GM23338 (cell line): ENCODE measurements around the gene PARVG. TPM values are rescaled to one million over a fixed set of nuclear protein-coding genes. Genes with fewer than 3 reads are reported as not detected.

Experiments used
- ATAC-seq: fragments of 200-7000 bp; cut with Tn5 transposase; 3 replicates; pipeline ENCODE4 v1.9.1; 2020
- DNase-seq: peaks from one replicate; pipeline ENCODE4 v3.0.0-alpha.2; 2015; ENCODE audit warnings: low spot score
- H2AFZ ChIP-seq: fragments of 200-600 bp; sonication (generic); 2 replicates; pipeline ENCODE4 v1.8.0; 2016; ENCODE audit warnings: antibody characterized with exemption, mild to moderate bottlenecking, moderate library complexity
- H3F3A ChIP-seq: fragments of 200-600 bp; sonication (generic); replicated peaks from 2 replicates; pipeline ENCODE4 v1.8.0; 2017; ENCODE audit warnings: antibody characterized with exemption, mixed run types, low read depth
- H3K27ac ChIP-seq: fragments of 200-600 bp; sonication (generic); 2 replicates; pipeline ENCODE4 v1.6.1; 2016; ENCODE audit warnings: low read depth
- H3K27me3 ChIP-seq: fragments of 200-600 bp; sonication (generic); 2 replicates; pipeline ENCODE4 v1.8.0; 2016; ENCODE audit warnings: mild to moderate bottlenecking, mixed run types, moderate library complexity; ENCODE audit not compliant: insufficient read depth
- H3K36me3 ChIP-seq: fragments of 200-600 bp; sonication (generic); 2 replicates; pipeline ENCODE4 v1.8.0; 2016; ENCODE audit warnings: mild to moderate bottlenecking; ENCODE audit not compliant: insufficient read depth
- H3K4me1 ChIP-seq: fragments of 200-600 bp; sonication (generic); 2 replicates; pipeline ENCODE4 v1.8.0; 2016; ENCODE audit warnings: mild to moderate bottlenecking, moderate library complexity; ENCODE audit not compliant: insufficient read depth
- H3K4me2 ChIP-seq: fragments of 200-600 bp; sonication (generic); 2 replicates; pipeline ENCODE4 v1.7.1; 2017; ENCODE audit warnings: mixed run types
- H3K4me3 ChIP-seq: fragments of 200-600 bp; sonication (generic); 2 replicates; pipeline ENCODE4 v1.6.1; 2016; ENCODE audit warnings: mixed run types
- H3K79me2 ChIP-seq: fragments of 200-600 bp; sonication (generic); replicated peaks from 2 replicates; pipeline ENCODE4 v1.8.0; 2017; ENCODE audit warnings: mild to moderate bottlenecking; ENCODE audit not compliant: insufficient read depth
- H3K9me2 ChIP-seq: fragments of 200-600 bp; sonication (generic); 2 replicates; pipeline ENCODE4 v1.8.0; 2017; ENCODE audit not compliant: insufficient read depth
- H4K20me1 ChIP-seq: fragments of 200-600 bp; sonication (generic); replicated peaks from 2 replicates; pipeline ENCODE4 v1.8.0; 2017; ENCODE audit warnings: mild to moderate bottlenecking; ENCODE audit not compliant: insufficient read depth
- H3K27ac Mint-ChIP-seq: 2 replicates; pipeline ENCODE4 v1.8.0; 2020; ENCODE audit warnings: inconsistent platforms, mild to moderate bottlenecking, moderate library complexity, mixed read lengths
- H3K27me3 Mint-ChIP-seq: 3 replicates; pipeline ENCODE4 v1.8.0; 2022; ENCODE audit warnings: low read depth, mild to moderate bottlenecking, moderate library complexity, mixed read lengths, inconsistent platforms; ENCODE audit not compliant: insufficient read depth, poor library complexity
- H3K36me3 Mint-ChIP-seq: 3 replicates; pipeline ENCODE4 v1.8.0; 2021; ENCODE audit warnings: low read depth, mild to moderate bottlenecking, inconsistent platforms, moderate library complexity, mixed read lengths
- H3K4me1 Mint-ChIP-seq: 3 replicates; pipeline ENCODE4 v1.8.0; 2020; ENCODE audit warnings: mild to moderate bottlenecking, inconsistent platforms, mixed read lengths
- H3K4me3 Mint-ChIP-seq: 3 replicates; pipeline ENCODE4 v1.8.0; 2021; ENCODE audit warnings: moderate library complexity, mild to moderate bottlenecking, inconsistent platforms, mixed read lengths
- H3K9me3 Mint-ChIP-seq: 3 replicates; pipeline ENCODE4 v1.8.0; 2020; ENCODE audit warnings: moderate library complexity, mild to moderate bottlenecking, inconsistent platforms, mixed read lengths
- CREB1 ChIP-seq: fragments of 250-450 bp; sonication (Bioruptor Pico); IDR thresholded peaks from 2 replicates; pipeline ENCODE4 v1.5.0; 2020; ENCODE audit warnings: low read depth, mild to moderate bottlenecking, moderate library complexity
- EZH2 ChIP-seq: fragments of 200-600 bp; sonication (generic); IDR thresholded peaks from one replicate; pipeline ENCODE4 v1.8.0; 2017; ENCODE audit warnings: antibody characterized with exemption, mild to moderate bottlenecking, low read depth; ENCODE audit not compliant: unreplicated experiment
- EZH2phosphoT487 ChIP-seq: fragments of 200-600 bp; sonication (generic); IDR thresholded peaks from one replicate; pipeline ENCODE4 v1.8.1; 2018; ENCODE audit warnings: antibody characterized with exemption; ENCODE audit not compliant: unreplicated experiment
- POLR2AphosphoS5 ChIP-seq: IDR thresholded peaks from 2 replicates; pipeline ENCODE4 v1.6.1; 2016; ENCODE audit warnings: antibody characterized with exemption, low read depth
- STAT1 ChIP-seq: IDR thresholded peaks from one replicate; pipeline ENCODE4 v1.6.1; 2016; ENCODE audit warnings: antibody characterized with exemption; ENCODE audit not compliant: unreplicated experiment
- ZNF114 ChIP-seq: fragments of 250-450 bp; sonication (Bioruptor Pico); IDR thresholded peaks from 2 replicates; pipeline ENCODE4 v1.5.0; 2020; ENCODE audit warnings: mild to moderate bottlenecking, moderate library complexity
- ZNF331 ChIP-seq: fragments of 250-450 bp; sonication (Bioruptor Pico); IDR thresholded peaks from 2 replicates; pipeline ENCODE4 v1.5.0; 2020; ENCODE audit warnings: low read depth, mild to moderate bottlenecking, moderate library complexity
- polyA plus RNA-seq: library from polyadenylated mRNA; unstranded; fragments of >200 nt; fragmentation: Nextera tagmentation; extraction: Ambion mirVana; gene quantifications from 2 replicates; pipeline ENCODE4 v1.2.1, GENCODE V29; 2016
- total RNA-seq: library from RNA; depleted of rRNA; stranded (reverse); fragments of >200 nt; shearing (Covaris generic); gene quantifications from 2 replicates; pipeline ENCODE4 v1.2.3, GENCODE V29; 2014
- TF ChIP-seq, protein P1 (sequence below): IDR thresholded peaks from one replicate; pipeline ENCODE4 v1.6.1; 2018; ENCODE audit warnings: antibody characterized with exemption; ENCODE audit not compliant: unreplicated experiment
- TF ChIP-seq, protein P2 (sequence below): fragments of 250-450 bp; sonication (Bioruptor Pico); IDR thresholded peaks from 2 replicates; pipeline ENCODE4 v1.5.0; 2020; ENCODE audit warnings: mild to moderate bottlenecking, moderate library complexity

The PARVG gene
- total and polyA plus RNA-seq, 2 experiments from 2014 or later = 0.14 to 0.31 TPM

DNA sequence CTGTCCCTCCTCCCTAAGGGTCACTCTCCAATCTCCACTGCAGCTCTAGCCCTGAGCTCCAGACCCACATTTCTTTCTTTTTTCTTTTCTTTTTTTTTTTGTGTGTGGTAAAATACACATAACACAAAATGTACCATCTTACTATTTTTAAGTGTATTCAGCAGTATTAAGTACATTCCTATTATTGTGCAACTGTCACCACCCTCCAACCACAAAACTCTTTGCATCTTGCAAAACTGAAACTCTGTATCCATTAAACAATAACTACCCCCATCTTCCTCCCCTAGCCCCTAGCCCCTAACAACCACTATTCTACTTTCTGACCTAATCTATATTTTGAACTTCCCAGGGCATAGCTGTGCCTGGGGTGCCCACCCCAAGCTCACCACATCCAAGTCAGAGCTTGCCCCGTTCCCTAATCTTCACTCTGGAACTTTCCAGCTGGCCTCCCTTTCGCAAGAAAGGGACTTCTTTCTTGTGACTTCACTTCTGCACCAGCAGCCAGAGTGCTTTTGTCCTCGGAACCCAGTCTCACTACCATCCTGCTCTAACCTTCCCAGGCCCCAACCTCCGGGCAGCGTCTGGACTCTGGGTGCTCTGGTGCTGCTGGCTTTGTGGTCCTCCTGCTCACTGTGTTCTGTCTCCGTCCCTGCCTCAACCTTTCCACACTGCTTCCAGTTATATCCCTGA is 30.7 kb downstream of the PARVG start:
- Mint-ChIP-seq H3K27ac (no peak overlapping the region), H3K27me3 (peaks cover 5% of the 10 kb centered on the region), H3K4me3 (no peak overlapping the region), H3K9me3 (peaks cover 5% of the 10 kb centered on the region; the same call in 2 of the 3 replicates), H3K4me1 (no peaks in the 10 kb centered on the region; the same call in 2 of the 3 replicates), H3K36me3 (no peaks in the 10 kb centered on the region)
- Histone ChIP-seq H3K4me3 (no peak overlapping the region), H4K20me1 (no peaks in the 10 kb centered on the region), H2AFZ (no peak overlapping the region), H3K9me2 (no peaks in the 10 kb centered on the region; the same call in 1 of the 2 replicates), H3K4me2 (no peak overlapping the region), H3F3A (no peaks in the 10 kb centered on the region), H3K79me2 (no peaks in the 10 kb centered on the region), H3K4me1 (no peaks in the 10 kb centered on the region), H3K27ac (no peak overlapping the region), H3K36me3 (no peaks in the 10 kb centered on the region), H3K27me3 (no peaks in the 10 kb centered on the region)
- TF ChIP-seq EZH2 (no peak), ZNF331 (CRISPR knock-in tag) (no peak), ZNF114 (CRISPR knock-in tag) (no peak)
- ATAC-seq (no peak), DNase-seq (no peak)

DNA sequence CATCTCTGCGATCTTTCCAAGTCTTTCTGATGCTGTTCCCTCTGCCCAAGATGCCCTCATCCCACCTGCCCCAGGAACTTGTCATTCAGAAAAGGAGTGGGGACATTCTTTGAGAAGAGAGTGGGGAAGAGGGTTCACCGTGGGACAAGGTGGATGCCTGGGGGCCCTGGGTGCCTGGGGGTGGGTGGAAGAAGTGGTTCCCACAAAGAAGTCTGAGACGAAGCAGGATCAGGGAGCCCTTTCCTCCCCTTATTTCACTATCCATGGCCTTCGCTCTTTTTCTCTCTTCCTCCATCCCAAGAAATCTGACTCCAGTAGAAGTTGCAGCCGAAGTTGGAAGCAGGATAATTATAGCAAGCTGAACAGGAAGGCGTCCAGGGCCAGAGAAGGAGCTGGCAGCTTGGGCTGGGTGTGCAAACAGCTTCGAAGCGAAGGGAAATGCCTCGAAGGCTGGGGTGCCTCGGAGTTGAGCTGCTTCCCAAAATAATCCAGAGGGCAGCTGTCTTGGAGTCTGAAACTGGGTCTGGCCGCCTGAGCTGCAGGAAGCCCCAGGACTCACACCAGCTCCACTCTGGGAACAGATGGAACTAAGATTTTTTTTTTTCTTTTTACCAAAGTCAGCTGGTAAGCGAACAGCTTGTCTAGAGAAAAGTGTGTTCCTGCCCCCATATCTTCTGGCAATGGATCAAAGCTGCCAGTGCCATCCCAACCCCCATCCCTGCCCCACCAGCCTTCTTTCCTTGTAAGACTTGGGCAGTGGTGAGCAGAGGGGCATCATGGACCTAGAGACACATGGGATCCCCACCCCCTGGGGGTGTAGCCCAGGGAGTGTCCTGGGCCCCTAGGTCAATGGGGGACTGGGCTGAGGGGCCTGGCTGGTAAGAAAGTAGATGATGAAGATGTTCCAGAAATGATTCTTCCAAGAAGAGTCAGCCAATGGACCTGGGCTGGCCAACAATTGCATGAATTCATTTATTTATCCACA is 31.5 kb downstream of the PARVG start:
- Histone ChIP-seq H3K27ac (no peak overlapping the region), H4K20me1 (no peaks in the 10 kb centered on the region), H3F3A (no peaks in the 10 kb centered on the region), H3K4me2 (no peak overlapping the region), H3K4me3 (no peak overlapping the region), H3K9me2 (no peaks in the 10 kb centered on the region; the same call in 1 of the 2 replicates), H3K4me1 (no peaks in the 10 kb centered on the region), H3K36me3 (no peaks in the 10 kb centered on the region), H3K79me2 (no peaks in the 10 kb centered on the region), H2AFZ (peak overlapping the region; percentile 59), H3K27me3 (no peaks in the 10 kb centered on the region)
- no peak for ATAC-seq
- DNase-seq = no peak
- Mint-ChIP-seq H3K4me1 (no peaks in the 10 kb centered on the region; the same call in 2 of the 3 replicates), H3K4me3 (no peak overlapping the region), H3K36me3 (no peaks in the 10 kb centered on the region), H3K27ac (no peak overlapping the region), H3K27me3 (peaks cover 5% of the 10 kb centered on the region), H3K9me3 (peaks cover 5% of the 10 kb centered on the region; the same call in 2 of the 3 replicates)
- no peak for TF ChIP-seq EZH2phosphoT487
- TF ChIP-seq, protein P1, sequence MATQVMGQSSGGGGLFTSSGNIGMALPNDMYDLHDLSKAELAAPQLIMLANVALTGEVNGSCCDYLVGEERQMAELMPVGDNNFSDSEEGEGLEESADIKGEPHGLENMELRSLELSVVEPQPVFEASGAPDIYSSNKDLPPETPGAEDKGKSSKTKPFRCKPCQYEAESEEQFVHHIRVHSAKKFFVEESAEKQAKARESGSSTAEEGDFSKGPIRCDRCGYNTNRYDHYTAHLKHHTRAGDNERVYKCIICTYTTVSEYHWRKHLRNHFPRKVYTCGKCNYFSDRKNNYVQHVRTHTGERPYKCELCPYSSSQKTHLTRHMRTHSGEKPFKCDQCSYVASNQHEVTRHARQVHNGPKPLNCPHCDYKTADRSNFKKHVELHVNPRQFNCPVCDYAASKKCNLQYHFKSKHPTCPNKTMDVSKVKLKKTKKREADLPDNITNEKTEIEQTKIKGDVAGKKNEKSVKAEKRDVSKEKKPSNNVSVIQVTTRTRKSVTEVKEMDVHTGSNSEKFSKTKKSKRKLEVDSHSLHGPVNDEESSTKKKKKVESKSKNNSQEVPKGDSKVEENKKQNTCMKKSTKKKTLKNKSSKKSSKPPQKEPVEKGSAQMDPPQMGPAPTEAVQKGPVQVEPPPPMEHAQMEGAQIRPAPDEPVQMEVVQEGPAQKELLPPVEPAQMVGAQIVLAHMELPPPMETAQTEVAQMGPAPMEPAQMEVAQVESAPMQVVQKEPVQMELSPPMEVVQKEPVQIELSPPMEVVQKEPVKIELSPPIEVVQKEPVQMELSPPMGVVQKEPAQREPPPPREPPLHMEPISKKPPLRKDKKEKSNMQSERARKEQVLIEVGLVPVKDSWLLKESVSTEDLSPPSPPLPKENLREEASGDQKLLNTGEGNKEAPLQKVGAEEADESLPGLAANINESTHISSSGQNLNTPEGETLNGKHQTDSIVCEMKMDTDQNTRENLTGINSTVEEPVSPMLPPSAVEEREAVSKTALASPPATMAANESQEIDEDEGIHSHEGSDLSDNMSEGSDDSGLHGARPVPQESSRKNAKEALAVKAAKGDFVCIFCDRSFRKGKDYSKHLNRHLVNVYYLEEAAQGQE = no peak
- TF ChIP-seq, protein P2, sequence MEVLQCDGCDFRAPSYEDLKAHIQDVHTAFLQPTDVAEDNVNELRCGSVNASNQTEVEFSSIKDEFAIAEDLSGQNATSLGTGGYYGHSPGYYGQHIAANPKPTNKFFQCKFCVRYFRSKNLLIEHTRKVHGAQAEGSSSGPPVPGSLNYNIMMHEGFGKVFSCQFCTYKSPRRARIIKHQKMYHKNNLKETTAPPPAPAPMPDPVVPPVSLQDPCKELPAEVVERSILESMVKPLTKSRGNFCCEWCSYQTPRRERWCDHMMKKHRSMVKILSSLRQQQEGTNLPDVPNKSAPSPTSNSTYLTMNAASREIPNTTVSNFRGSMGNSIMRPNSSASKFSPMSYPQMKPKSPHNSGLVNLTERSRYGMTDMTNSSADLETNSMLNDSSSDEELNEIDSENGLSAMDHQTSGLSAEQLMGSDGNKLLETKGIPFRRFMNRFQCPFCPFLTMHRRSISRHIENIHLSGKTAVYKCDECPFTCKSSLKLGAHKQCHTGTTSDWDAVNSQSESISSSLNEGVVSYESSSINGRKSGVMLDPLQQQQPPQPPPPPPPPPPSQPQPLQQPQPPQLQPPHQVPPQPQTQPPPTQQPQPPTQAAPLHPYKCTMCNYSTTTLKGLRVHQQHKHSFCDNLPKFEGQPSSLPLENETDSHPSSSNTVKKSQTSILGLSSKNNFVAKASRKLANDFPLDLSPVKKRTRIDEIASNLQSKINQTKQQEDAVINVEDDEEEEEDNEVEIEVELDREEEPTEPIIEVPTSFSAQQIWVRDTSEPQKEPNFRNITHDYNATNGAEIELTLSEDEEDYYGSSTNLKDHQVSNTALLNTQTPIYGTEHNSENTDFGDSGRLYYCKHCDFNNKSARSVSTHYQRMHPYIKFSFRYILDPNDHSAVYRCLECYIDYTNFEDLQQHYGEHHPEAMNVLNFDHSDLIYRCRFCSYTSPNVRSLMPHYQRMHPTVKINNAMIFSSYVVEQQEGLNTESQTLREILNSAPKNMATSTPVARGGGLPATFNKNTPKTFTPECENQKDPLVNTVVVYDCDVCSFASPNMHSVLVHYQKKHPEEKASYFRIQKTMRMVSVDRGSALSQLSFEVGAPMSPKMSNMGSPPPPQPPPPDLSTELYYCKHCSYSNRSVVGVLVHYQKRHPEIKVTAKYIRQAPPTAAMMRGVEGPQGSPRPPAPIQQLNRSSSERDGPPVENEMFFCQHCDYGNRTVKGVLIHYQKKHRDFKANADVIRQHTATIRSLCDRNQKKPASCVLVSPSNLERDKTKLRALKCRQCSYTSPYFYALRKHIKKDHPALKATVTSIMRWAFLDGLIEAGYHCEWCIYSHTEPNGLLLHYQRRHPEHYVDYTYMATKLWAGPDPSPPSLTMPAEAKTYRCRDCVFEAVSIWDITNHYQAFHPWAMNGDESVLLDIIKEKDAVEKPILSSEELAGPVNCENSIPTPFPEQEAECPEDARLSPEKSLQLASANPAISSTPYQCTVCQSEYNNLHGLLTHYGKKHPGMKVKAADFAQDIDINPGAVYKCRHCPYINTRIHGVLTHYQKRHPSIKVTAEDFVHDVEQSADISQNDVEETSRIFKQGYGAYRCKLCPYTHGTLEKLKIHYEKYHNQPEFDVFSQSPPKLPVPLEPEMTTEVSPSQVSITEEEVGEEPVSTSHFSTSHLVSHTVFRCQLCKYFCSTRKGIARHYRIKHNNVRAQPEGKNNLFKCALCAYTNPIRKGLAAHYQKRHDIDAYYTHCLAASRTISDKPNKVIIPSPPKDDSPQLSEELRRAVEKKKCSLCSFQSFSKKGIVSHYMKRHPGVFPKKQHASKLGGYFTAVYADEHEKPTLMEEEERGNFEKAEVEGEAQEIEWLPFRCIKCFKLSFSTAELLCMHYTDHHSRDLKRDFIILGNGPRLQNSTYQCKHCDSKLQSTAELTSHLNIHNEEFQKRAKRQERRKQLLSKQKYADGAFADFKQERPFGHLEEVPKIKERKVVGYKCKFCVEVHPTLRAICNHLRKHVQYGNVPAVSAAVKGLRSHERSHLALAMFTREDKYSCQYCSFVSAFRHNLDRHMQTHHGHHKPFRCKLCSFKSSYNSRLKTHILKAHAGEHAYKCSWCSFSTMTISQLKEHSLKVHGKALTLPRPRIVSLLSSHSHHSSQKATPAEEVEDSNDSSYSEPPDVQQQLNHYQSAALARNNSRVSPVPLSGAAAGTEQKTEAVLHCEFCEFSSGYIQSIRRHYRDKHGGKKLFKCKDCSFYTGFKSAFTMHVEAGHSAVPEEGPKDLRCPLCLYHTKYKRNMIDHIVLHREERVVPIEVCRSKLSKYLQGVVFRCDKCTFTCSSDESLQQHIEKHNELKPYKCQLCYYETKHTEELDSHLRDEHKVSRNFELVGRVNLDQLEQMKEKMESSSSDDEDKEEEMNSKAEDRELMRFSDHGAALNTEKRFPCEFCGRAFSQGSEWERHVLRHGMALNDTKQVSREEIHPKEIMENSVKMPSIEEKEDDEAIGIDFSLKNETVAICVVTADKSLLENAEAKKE (CRISPR knock-in tag) = no peak
- no peak for TF ChIP-seq ZNF331 (CRISPR knock-in tag)
- no peak for TF ChIP-seq POLR2AphosphoS5
- TF ChIP-seq STAT1 = no peak
- no peak for TF ChIP-seq CREB1 (CRISPR knock-in tag)
